GM23248 (cell line): ENCODE measurements around the gene INHBC.

ENCODE experiments used
- EZH2 ChIP-seq: fragments of 200-600 bp; sonication (generic); IDR thresholded peaks from 2 replicates; pipeline ENCODE4 v1.6.1; 2018; ENCODE audit warnings: antibody characterized with exemption, mild to moderate bottlenecking; ENCODE audit not compliant: insufficient read depth, poor library complexity, severe bottlenecking
- EZH2phosphoT487 ChIP-seq: fragments of 200-600 bp; sonication (generic); IDR thresholded peaks from 2 replicates; pipeline ENCODE4 v1.6.1; 2018; ENCODE audit warnings: antibody characterized with exemption, moderate library complexity, mild to moderate bottlenecking, low read depth; ENCODE audit not compliant: insufficient read depth

DNA sequence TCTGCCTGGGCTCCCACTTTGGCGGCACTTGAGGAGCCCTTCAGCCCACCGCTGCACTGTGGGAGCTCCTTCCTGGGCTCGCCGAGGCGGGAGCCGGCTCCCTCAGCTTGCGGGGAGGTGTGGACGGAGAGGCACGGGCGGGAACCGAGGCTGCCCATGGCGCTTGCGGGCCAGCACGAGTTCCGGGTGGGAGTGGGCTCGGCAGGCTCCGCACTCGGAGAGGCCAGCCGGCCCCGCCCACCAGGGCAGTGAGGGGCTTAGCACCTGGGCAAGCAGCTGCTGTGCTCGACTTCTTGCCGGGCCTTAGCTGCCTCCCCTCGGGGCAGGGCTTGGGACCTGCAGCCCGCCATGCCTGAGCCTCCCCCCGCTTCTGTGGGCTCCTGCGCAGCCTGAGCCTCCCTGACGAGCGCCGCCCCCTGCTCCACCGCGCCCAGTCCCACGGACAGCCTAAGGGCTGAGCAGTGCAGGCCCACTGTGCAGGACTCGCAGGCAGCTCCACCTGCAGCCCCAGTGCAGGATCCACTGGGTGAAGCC lies 48.3 kb upstream of the INHBC start:
- TF ChIP-seq EZH2phosphoT487 (no peak), EZH2 (no peak)
